GM12878 (cell line): Measurements from ENCODE around the gene C17orf114.
A peak's percentile ranks its signal among the peaks of the same experiment; 100 is the strongest.

Experiments used
- BCL11A ChIP-seq: IDR thresholded peaks from 2 replicates; pipeline ENCODE4 v1.6.1; 2011; ENCODE audit warnings: low read depth, low read length
- EED ChIP-seq: sonication (generic); IDR thresholded peaks from 2 replicates; pipeline ENCODE4 v1.6.1; 2016; ENCODE audit warnings: antibody characterized with exemption, low read depth
- ESRRA ChIP-seq: IDR thresholded peaks from 2 replicates; pipeline ENCODE4 v1.6.1; 2012; ENCODE audit warnings: mild to moderate bottlenecking, low read length, improper control_type of control experiment
- HCFC1 ChIP-seq: fragments of 150-350 bp; IDR thresholded peaks from 2 replicates; pipeline ENCODE4 v1.6.1; 2014; ENCODE audit warnings: low read length
- NFXL1 ChIP-seq: fragments of 450-650 bp; IDR thresholded peaks from 2 replicates; pipeline ENCODE4 v1.6.1; 2017; ENCODE audit warnings: antibody characterized with exemption, mild to moderate bottlenecking, borderline replicate concordance
- NR2C2 ChIP-seq: IDR thresholded peaks from 2 replicates; pipeline ENCODE4 v1.6.1; 2011; ENCODE audit warnings: borderline replicate concordance, low read depth; ENCODE audit not compliant: control insufficient read depth, insufficient read length
- POLR2AphosphoS2 ChIP-seq: IDR thresholded peaks from 2 replicates; pipeline ENCODE4 v1.6.1; 2011; ENCODE audit warnings: low read depth, mild to moderate bottlenecking, low read length, improper control_type of control experiment, moderate library complexity
- POU2F2 ChIP-seq: IDR thresholded peaks from 3 replicates; pipeline ENCODE4 v1.6.1; 2011; ENCODE audit warnings: low read depth, mild to moderate bottlenecking, low read length, borderline replicate concordance
- RBBP5 ChIP-seq: fragments of 200-600 bp; sonication (generic); conservative IDR thresholded peaks from 2 replicates; pipeline ENCODE4 v1.6.1; 2016
- SMAD5 ChIP-seq: IDR thresholded peaks from 2 replicates; pipeline ENCODE4 v1.6.1; 2016; ENCODE audit warnings: antibody characterized with exemption, low read depth
- SMC3 ChIP-seq: IDR thresholded peaks from 2 replicates; pipeline ENCODE4 v1.6.1; 2011; ENCODE audit warnings: low read length, improper control_type of control experiment, borderline replicate concordance
- SRF ChIP-seq, 2 experiments: IDR thresholded peaks; 2 replicates each; pipeline ENCODE4 v1.6.1; 2011; ENCODE audit warnings: low read depth in 2 of 2, low read length in 2 of 2, mild to moderate bottlenecking in 1 of 2, moderate library complexity in 1 of 2
- TARDBP ChIP-seq: IDR thresholded peaks from 2 replicates; pipeline ENCODE4 v1.6.1; 2016; ENCODE audit warnings: borderline replicate concordance
- WRNIP1 ChIP-seq: IDR thresholded peaks from 2 replicates; pipeline ENCODE4 v1.6.1; 2011; ENCODE audit warnings: low read depth, low read length, improper control_type of control experiment, borderline replicate concordance
- TF ChIP-seq, protein P1 (sequence below): IDR thresholded peaks from 2 replicates; pipeline ENCODE4 v1.6.1; 2012; ENCODE audit warnings: low read length, inconsistent platforms
- TF ChIP-seq, protein P2 (sequence below): fragments of 450-650 bp; IDR thresholded peaks from 2 replicates; pipeline ENCODE4 v1.6.1; 2017; ENCODE audit warnings: mild to moderate bottlenecking, moderate library complexity
- TF ChIP-seq, protein P3 (sequence below): fragments of 450-650 bp; IDR thresholded peaks from 2 replicates; pipeline ENCODE4 v1.6.1; 2018; ENCODE audit warnings: mild to moderate bottlenecking, low read depth, moderate library complexity; ENCODE audit not compliant: partially characterized antibody
- TF ChIP-seq, protein P4 (sequence below): fragments of 450-650 bp; conservative IDR thresholded peaks from 2 replicates; pipeline ENCODE4 v1.6.1; 2017; ENCODE audit warnings: mild to moderate bottlenecking, moderate library complexity
- TF ChIP-seq, protein P5 (sequence below): IDR thresholded peaks from 2 replicates; pipeline ENCODE4 v1.6.1; 2012; ENCODE audit warnings: low read depth, low read length, improper control_type of control experiment

C17orf114 gene

DNA sequence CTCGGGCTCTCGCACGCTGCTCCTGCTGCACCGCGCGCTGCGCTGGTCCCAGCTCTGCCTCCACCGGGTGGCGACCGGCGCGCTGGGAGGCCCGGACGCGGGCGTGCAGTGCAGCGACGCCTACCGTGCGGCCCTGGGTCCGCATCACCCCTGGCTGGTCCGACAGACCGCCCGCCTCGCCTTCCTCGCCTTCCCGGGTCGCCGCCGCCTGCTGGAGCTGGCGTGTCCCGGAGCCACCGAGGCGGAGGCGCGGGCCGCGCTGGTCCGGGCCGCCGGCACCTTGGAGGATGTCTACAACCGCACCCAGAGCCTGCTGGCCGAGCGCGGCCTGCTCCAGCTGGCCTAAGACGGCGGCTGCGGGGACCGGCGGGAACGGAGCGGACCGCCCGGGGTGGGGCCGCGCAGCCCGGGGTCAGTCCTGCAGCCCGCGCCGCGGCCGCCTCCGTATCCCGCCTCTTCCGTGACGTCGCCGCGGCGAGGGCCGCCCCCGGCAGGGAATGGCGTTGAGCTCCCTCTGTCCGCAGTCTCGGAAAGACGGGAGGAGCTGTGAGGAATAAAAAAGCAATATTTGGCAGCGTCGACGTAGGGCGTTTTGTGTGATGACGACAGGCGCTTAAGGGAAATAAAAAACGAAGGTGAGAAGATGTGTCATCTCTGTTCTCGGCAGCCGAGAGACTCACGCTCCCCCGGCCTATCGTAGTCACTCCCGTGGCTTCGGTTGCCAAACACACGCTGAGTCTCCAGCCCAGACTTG lies 12.0 kb downstream of the C17orf114 start (continued):
- TF ChIP-seq, protein P1, sequence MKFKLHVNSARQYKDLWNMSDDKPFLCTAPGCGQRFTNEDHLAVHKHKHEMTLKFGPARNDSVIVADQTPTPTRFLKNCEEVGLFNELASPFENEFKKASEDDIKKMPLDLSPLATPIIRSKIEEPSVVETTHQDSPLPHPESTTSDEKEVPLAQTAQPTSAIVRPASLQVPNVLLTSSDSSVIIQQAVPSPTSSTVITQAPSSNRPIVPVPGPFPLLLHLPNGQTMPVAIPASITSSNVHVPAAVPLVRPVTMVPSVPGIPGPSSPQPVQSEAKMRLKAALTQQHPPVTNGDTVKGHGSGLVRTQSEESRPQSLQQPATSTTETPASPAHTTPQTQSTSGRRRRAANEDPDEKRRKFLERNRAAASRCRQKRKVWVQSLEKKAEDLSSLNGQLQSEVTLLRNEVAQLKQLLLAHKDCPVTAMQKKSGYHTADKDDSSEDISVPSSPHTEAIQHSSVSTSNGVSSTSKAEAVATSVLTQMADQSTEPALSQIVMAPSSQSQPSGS = no peak
- TF ChIP-seq POU2F2 = 0 out of 3 replicates have a peak, but pooled peaks have one; percentile 15
- TF ChIP-seq POLR2AphosphoS2 = no peak
- TF ChIP-seq NFXL1 = peak; percentile 73; the same call in 1 of the 2 replicates
- TF ChIP-seq, protein P2, sequence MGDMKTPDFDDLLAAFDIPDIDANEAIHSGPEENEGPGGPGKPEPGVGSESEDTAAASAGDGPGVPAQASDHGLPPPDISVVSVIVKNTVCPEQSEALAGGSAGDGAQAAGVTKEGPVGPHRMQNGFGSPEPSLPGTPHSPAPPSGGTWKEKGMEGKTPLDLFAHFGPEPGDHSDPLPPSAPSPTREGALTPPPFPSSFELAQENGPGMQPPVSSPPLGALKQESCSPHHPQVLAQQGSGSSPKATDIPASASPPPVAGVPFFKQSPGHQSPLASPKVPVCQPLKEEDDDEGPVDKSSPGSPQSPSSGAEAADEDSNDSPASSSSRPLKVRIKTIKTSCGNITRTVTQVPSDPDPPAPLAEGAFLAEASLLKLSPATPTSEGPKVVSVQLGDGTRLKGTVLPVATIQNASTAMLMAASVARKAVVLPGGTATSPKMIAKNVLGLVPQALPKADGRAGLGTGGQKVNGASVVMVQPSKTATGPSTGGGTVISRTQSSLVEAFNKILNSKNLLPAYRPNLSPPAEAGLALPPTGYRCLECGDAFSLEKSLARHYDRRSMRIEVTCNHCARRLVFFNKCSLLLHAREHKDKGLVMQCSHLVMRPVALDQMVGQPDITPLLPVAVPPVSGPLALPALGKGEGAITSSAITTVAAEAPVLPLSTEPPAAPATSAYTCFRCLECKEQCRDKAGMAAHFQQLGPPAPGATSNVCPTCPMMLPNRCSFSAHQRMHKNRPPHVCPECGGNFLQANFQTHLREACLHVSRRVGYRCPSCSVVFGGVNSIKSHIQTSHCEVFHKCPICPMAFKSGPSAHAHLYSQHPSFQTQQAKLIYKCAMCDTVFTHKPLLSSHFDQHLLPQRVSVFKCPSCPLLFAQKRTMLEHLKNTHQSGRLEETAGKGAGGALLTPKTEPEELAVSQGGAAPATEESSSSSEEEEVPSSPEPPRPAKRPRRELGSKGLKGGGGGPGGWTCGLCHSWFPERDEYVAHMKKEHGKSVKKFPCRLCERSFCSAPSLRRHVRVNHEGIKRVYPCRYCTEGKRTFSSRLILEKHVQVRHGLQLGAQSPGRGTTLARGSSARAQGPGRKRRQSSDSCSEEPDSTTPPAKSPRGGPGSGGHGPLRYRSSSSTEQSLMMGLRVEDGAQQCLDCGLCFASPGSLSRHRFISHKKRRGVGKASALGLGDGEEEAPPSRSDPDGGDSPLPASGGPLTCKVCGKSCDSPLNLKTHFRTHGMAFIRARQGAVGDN = peak; percentile 75
- no peak for TF ChIP-seq BCL11A
- no peak for TF ChIP-seq TARDBP
- no peak for TF ChIP-seq SMAD5
- TF ChIP-seq WRNIP1 = no peak
- TF ChIP-seq SRF (IDR thresholded peaks at IDR 0.05; ENCODE audit: low read depth in 2 of 2, low read length in 2 of 2) = 0 out of 4 replicates have a peak, but pooled peaks of 1 of the 2 experiments have one; percentile 44
- TF ChIP-seq, protein P3, sequence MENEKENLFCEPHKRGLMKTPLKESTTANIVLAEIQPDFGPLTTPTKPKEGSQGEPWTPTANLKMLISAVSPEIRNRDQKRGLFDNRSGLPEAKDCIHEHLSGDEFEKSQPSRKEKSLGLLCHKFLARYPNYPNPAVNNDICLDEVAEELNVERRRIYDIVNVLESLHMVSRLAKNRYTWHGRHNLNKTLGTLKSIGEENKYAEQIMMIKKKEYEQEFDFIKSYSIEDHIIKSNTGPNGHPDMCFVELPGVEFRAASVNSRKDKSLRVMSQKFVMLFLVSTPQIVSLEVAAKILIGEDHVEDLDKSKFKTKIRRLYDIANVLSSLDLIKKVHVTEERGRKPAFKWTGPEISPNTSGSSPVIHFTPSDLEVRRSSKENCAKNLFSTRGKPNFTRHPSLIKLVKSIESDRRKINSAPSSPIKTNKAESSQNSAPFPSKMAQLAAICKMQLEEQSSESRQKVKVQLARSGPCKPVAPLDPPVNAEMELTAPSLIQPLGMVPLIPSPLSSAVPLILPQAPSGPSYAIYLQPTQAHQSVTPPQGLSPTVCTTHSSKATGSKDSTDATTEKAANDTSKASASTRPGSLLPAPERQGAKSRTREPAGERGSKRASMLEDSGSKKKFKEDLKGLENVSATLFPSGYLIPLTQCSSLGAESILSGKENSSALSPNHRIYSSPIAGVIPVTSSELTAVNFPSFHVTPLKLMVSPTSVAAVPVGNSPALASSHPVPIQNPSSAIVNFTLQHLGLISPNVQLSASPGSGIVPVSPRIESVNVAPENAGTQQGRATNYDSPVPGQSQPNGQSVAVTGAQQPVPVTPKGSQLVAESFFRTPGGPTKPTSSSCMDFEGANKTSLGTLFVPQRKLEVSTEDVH = no peak
- peak; percentile 51; the same call in 1 of the 2 replicates for TF ChIP-seq SMC3
- TF ChIP-seq HCFC1 = no peak
- TF ChIP-seq NR2C2 = no peak
- TF ChIP-seq, protein P4, sequence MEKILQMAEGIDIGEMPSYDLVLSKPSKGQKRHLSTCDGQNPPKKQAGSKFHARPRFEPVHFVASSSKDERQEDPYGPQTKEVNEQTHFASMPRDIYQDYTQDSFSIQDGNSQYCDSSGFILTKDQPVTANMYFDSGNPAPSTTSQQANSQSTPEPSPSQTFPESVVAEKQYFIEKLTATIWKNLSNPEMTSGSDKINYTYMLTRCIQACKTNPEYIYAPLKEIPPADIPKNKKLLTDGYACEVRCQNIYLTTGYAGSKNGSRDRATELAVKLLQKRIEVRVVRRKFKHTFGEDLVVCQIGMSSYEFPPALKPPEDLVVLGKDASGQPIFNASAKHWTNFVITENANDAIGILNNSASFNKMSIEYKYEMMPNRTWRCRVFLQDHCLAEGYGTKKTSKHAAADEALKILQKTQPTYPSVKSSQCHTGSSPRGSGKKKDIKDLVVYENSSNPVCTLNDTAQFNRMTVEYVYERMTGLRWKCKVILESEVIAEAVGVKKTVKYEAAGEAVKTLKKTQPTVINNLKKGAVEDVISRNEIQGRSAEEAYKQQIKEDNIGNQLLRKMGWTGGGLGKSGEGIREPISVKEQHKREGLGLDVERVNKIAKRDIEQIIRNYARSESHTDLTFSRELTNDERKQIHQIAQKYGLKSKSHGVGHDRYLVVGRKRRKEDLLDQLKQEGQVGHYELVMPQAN = 0 out of 2 replicates have a peak, but pooled peaks have one; percentile 87
- peak; percentile 31; the same call in 1 of the 2 replicates for TF ChIP-seq EED
- TF ChIP-seq ESRRA = 0 out of 2 replicates have a peak, but pooled peaks have one; percentile 15
- TF ChIP-seq, protein P5, sequence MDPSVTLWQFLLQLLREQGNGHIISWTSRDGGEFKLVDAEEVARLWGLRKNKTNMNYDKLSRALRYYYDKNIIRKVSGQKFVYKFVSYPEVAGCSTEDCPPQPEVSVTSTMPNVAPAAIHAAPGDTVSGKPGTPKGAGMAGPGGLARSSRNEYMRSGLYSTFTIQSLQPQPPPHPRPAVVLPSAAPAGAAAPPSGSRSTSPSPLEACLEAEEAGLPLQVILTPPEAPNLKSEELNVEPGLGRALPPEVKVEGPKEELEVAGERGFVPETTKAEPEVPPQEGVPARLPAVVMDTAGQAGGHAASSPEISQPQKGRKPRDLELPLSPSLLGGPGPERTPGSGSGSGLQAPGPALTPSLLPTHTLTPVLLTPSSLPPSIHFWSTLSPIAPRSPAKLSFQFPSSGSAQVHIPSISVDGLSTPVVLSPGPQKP = peak; percentile 75
- TF ChIP-seq RBBP5 = no peak
